HFFc6 (cell line): Measurements from ENCODE around the gene ICA1L. TPM values are rescaled to one million over a fixed set of nuclear protein-coding genes. Genes with fewer than 3 reads are reported as not detected.

Experiments
- DNase-seq: peaks from one replicate; pipeline ENCODE4 v3.0.0-alpha.2; 2018
- H3K27ac Mint-ChIP-seq: 2 replicates; pipeline ENCODE4 v1.8.0; 2020; ENCODE audit warnings: mild to moderate bottlenecking, mixed read lengths
- H3K27me3 Mint-ChIP-seq: 2 replicates; pipeline ENCODE4 v1.8.0; 2021; ENCODE audit warnings: mild to moderate bottlenecking, moderate library complexity, mixed read lengths; ENCODE audit not compliant: insufficient read depth
- H3K36me3 Mint-ChIP-seq: 2 replicates; pipeline ENCODE4 v1.8.0; 2021; ENCODE audit warnings: low read depth, mixed read lengths
- H3K4me1 Mint-ChIP-seq: 2 replicates; pipeline ENCODE4 v1.8.0; 2020; ENCODE audit warnings: low read depth, mixed read lengths
- H3K4me3 Mint-ChIP-seq: 2 replicates; pipeline ENCODE4 v1.8.0; 2020; ENCODE audit warnings: mild to moderate bottlenecking, moderate library complexity, mixed read lengths
- H3K9me3 Mint-ChIP-seq: 2 replicates; pipeline ENCODE4 v1.8.0; 2020; ENCODE audit warnings: mild to moderate bottlenecking, mixed read lengths
- CTCF ChIP-seq: fragments of 200-600 bp; sonication (generic); IDR thresholded peaks from 2 replicates; pipeline ENCODE4 v1.5.0; 2021; ENCODE audit warnings: antibody characterized with exemption, mild to moderate bottlenecking
- total RNA-seq, 6 experiments: library from RNA; stranded (reverse); fragmentation: NEBNext Ultra II Directional; extraction: Animal tissue kit (Norgen Biotek cat#: 25700); gene quantifications; 2 replicates in 1 of 6; 3 replicates in 5 of 6; pipeline ENCODE4 v1.2.3, GENCODE V29; 2021

The ICA1L gene
- total RNA-seq, 6 experiments from 2014 or later, result 2.6 to 4.5 (median 3.2) TPM

- Mint-ChIP-seq H3K4me3 (no peak overlapping the region), H3K27ac (no peak overlapping the region), H3K9me3 (no peaks in the 10 kb centered on the region), H3K4me1 (peaks cover 12% of the 10 kb centered on the region), H3K27me3 (no peaks in the 10 kb centered on the region), H3K36me3 (no peaks in the 10 kb centered on the region)
- no peak for DNase-seq
- no peak for TF ChIP-seq CTCF
These were observed 53.2 kb downstream of the ICA1L start for GRCh38 chr2:202818321-202818720.

DNA sequence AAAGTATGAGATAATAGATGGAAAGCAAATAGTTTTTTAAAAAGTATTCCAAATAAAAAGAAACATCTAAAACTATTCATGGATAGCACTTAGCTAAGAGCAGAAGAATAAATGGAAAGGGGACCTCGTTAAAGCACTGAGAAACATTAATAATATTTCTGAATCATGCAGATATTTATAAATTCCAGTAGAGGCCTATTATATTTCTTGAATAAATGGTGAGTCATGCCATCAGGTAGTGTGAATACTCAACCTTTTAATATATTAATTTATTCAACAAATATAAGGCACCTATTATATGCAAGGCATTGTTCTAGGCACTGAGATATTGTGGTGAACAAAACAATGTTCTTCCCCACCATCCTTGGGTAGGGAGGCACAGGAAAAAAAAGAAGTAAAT is 53.8 kb downstream of the ICA1L start:
- no peaks in the 10 kb centered on the region for H3K9me3 Mint-ChIP-seq
- no peaks in the 10 kb centered on the region for H3K36me3 Mint-ChIP-seq
- H3K4me3 Mint-ChIP-seq, result no peak overlapping the region
- H3K27ac Mint-ChIP-seq, result no peak overlapping the region
- H3K27me3 Mint-ChIP-seq, result no peaks in the 10 kb centered on the region
- DNase-seq, result no peak
- peaks cover 12% of the 10 kb centered on the region for H3K4me1 Mint-ChIP-seq
- TF ChIP-seq CTCF, result no peak

- Mint-ChIP-seq H3K27me3 (no peaks in the 10 kb centered on the region), H3K9me3 (peaks cover 4% of the 10 kb centered on the region; the same call in 1 of the 2 replicates), H3K36me3 (no peaks in the 10 kb centered on the region; the same call in 1 of the 2 replicates), H3K27ac (no peak overlapping the region), H3K4me1 (peaks cover 12% of the 10 kb centered on the region), H3K4me3 (peak overlapping the region; percentile 36; the same call in 1 of the 2 replicates)
- TF ChIP-seq CTCF, result no peak
- peak; percentile 6 for DNase-seq
These were observed 55.8 kb downstream of the ICA1L start for GRCh38 chr2:202815548-202816360.

- Mint-ChIP-seq H3K27me3 (no peaks in the 10 kb centered on the region), H3K4me1 (peaks cover 12% of the 10 kb centered on the region)
- TF ChIP-seq CTCF, result no peak
These were observed 57.3 kb downstream of the ICA1L start for GRCh38 chr2:202814226-202814625.

GRCh38 chr2:202813387-202813786 is 58.2 kb downstream of the ICA1L start:
- no peaks in the 10 kb centered on the region for H3K27me3 Mint-ChIP-seq
- no peaks in the 10 kb centered on the region; the same call in none of the 2 replicates for H3K36me3 Mint-ChIP-seq
- H3K4me1 Mint-ChIP-seq, result peaks cover 12% of the 10 kb centered on the region
- DNase-seq, result no peak
- no peak overlapping the region for H3K4me3 Mint-ChIP-seq
- no peak overlapping the region for H3K27ac Mint-ChIP-seq
- no peak for TF ChIP-seq CTCF
- peaks cover 5% of the 10 kb centered on the region; the same call in 1 of the 2 replicates for H3K9me3 Mint-ChIP-seq

More at GRCh38 chr2:202814226-202814625, 57.3 kb downstream of the ICA1L start:
- Mint-ChIP-seq H3K27ac (no peak overlapping the region), H3K4me3 (no peak overlapping the region), H3K36me3 (no peaks in the 10 kb centered on the region; the same call in none of the 2 replicates), H3K9me3 (peaks cover 5% of the 10 kb centered on the region; the same call in 1 of the 2 replicates)
- DNase-seq, result no peak
